ENCODE measurements around the gene HDGFL3. TPM values are rescaled to one million over a fixed set of nuclear protein-coding genes. Genes with fewer than 3 reads are reported as not detected.
A peak's percentile ranks its signal among the peaks of the same experiment; 100 is the strongest.

The HDGFL3 gene
- polyA plus RNA-seq (2012; ENCODE audit: insufficient read depth, insufficient read length, low read depth) = 41.8 TPM

- H3K27me3 ChIP-seq = no peaks in the 10 kb centered on the region
- H3K4me3 ChIP-seq (ENCODE audit: low read depth, low read length) = peak within 1 kb of the TSS; percentile 83
- H3K4me1 ChIP-seq = peaks cover 7% of the 10 kb centered on the region; the same call in 1 of the 2 replicates
- DNase-seq = peak; percentile 73
- H3K36me3 ChIP-seq = no peaks in the 10 kb centered on the region
- H3K9me3 ChIP-seq = no peaks in the 10 kb centered on the region
- no peak for TF ChIP-seq CTCF (IDR thresholded peaks at IDR 0.05; ENCODE audit: low read depth, low read length)
These were observed at the start of gene HDGFL3 for GRCh38 chr15:83207660-83208366. HDGFL3 (minus strand) TSS chr15:83207823; CDS start chr15:83207414, 409 bp downstream.

- H3K4me1 ChIP-seq = no peaks in the 10 kb centered on the region
- no peak for DNase-seq
- no peak for TF ChIP-seq CTCF (IDR thresholded peaks at IDR 0.05; ENCODE audit: low read depth, low read length)
- no peaks in the 10 kb centered on the region for H3K9me3 ChIP-seq
- H3K36me3 ChIP-seq = no peaks in the 10 kb centered on the region
- H3K27me3 ChIP-seq = peaks cover 26% of the 10 kb centered on the region
- H3K4me3 ChIP-seq (ENCODE audit: low read depth, low read length) = no peak overlapping the region
These were observed 43.2 kb upstream of the HDGFL3 start for GRCh38 chr15:83250781-83251180.

- H3K36me3 ChIP-seq = no peaks in the 10 kb centered on the region
- no peak for DNase-seq
- no peak for TF ChIP-seq CTCF (IDR thresholded peaks at IDR 0.05; ENCODE audit: low read depth, low read length)
These were observed 41.4 kb upstream of the HDGFL3 start for GRCh38 chr15:83249030-83249343.

GRCh38 chr15:83248151-83249029 lies 40.8 kb upstream of the HDGFL3 start:
- Histone ChIP-seq H3K9me3 (no peaks in the 10 kb centered on the region), H3K36me3 (no peaks in the 10 kb centered on the region), H3K4me3 (ENCODE audit: low read depth, low read length) (no peak overlapping the region), H3K27me3 (peaks cover 27% of the 10 kb centered on the region), H3K4me1 (no peaks in the 10 kb centered on the region)
- DNase-seq = peak; percentile 20
- peak; percentile 83 for TF ChIP-seq CTCF (IDR thresholded peaks at IDR 0.05; ENCODE audit: low read depth, low read length)

More at GRCh38 chr15:83249030-83249343, 41.4 kb upstream of the HDGFL3 start:
- Histone ChIP-seq H3K9me3 (no peaks in the 10 kb centered on the region), H3K4me3 (ENCODE audit: low read depth, low read length) (no peak overlapping the region), H3K4me1 (no peaks in the 10 kb centered on the region), H3K27me3 (peaks cover 22% of the 10 kb centered on the region)

- H3K4me3 ChIP-seq (ENCODE audit: low read depth, low read length) = no peak overlapping the region
- peaks cover 23% of the 10 kb centered on the region for H3K27me3 ChIP-seq
- DNase-seq = no peak
- no peak for TF ChIP-seq CTCF (IDR thresholded peaks at IDR 0.05; ENCODE audit: low read depth, low read length)
- no peaks in the 10 kb centered on the region for H3K4me1 ChIP-seq
- no peaks in the 10 kb centered on the region for H3K36me3 ChIP-seq
- no peaks in the 10 kb centered on the region for H3K9me3 ChIP-seq
These were observed 36.0 kb upstream of the HDGFL3 start for GRCh38 chr15:83243634-83244033.

Measured in BE2C (cell line).